Measurements from ENCODE around the gene ACTR2. TPM values are rescaled to one million over a fixed set of nuclear protein-coding genes. Genes with fewer than 3 reads are reported as not detected.

The ACTR2 gene
- total RNA-seq, 1 donor from 2014 or later = 124 TPM

DNA sequence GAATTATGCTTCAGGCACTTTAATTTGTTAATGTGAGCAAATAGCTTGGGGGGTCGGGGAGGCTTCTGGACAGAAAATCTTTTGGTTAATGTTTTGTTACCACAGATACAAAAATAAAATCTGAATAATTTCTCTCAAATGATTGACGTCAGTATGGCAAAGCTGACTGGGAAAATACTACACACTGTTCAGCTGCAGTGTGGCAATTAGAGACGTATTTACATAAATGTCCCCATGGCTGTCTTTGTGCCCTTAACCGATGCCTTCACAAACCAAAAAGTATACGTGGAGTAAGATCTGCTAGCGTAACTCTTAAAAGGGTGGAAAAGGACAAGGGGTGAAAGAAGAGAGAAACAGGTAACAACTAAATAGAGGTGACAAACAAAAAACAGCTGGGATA is 83.4 kb downstream of the ACTR2 start:
- Histone ChIP-seq H3F3A (ENCODE audit: low read depth) (no peaks in the 10 kb centered on the region), H3K79me2 (ENCODE audit: low read depth) (no peaks in the 10 kb centered on the region), H3K4me3 (no peak overlapping the region), H3K4me1 (no peaks in the 10 kb centered on the region), H3K9ac (no peak overlapping the region), H3K27me3 (no peaks in the 10 kb centered on the region), H3K27ac (no peak overlapping the region), H3K4me2 (no peak overlapping the region), H2AFZ (replicated peaks) (no peak overlapping the region), H3K36me3 (no peaks in the 10 kb centered on the region), H3K9me3 (ENCODE audit: low read depth) (no peaks in the 10 kb centered on the region), H4K20me1 (ENCODE audit: low read depth) (no peaks in the 10 kb centered on the region)
- Mint-ChIP-seq H3K27me3 (ENCODE audit: insufficient read depth, low read depth) (peaks cover 4% of the 10 kb centered on the region), H3K27ac (no peak overlapping the region), H3K4me3 (no peak overlapping the region), H3K4me1 (no peaks in the 10 kb centered on the region), H3K36me3 (peaks cover 47% of the 10 kb centered on the region), H3K9me3 (no peaks in the 10 kb centered on the region)
- no peak for DNase-seq (ENCODE audit: low spot score)
- TF ChIP-seq EZH2phosphoT487 (IDR thresholded peaks at IDR 0.05) (no peak), EZH2 (IDR thresholded peaks at IDR 0.05) (no peak)
- TF ChIP-seq, protein P1, sequence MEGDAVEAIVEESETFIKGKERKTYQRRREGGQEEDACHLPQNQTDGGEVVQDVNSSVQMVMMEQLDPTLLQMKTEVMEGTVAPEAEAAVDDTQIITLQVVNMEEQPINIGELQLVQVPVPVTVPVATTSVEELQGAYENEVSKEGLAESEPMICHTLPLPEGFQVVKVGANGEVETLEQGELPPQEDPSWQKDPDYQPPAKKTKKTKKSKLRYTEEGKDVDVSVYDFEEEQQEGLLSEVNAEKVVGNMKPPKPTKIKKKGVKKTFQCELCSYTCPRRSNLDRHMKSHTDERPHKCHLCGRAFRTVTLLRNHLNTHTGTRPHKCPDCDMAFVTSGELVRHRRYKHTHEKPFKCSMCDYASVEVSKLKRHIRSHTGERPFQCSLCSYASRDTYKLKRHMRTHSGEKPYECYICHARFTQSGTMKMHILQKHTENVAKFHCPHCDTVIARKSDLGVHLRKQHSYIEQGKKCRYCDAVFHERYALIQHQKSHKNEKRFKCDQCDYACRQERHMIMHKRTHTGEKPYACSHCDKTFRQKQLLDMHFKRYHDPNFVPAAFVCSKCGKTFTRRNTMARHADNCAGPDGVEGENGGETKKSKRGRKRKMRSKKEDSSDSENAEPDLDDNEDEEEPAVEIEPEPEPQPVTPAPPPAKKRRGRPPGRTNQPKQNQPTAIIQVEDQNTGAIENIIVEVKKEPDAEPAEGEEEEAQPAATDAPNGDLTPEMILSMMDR (IDR thresholded peaks at IDR 0.05) = no peak

DNA sequence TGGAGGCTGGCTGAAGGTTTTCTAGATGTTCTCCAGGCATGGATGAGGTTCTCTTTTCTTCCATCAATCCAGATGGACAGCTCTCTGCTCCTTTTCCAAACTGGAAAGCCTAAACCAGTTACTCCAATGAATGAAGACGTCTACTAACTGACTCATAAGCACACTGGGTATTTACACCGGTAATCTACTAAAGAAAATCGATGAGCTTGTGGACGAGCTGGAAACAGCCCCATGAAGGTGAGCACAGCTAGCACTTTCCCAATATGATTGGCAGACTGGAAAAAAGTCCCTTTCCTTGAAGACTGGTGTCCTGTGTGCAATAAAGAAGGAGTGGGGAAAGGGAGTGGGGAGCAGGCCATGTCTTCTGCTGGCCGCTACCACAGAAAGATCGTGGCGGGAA is 84.0 kb downstream of the ACTR2 start:
- no peak for DNase-seq (ENCODE audit: low spot score)
- Mint-ChIP-seq H3K4me1 (no peaks in the 10 kb centered on the region), H3K36me3 (peaks cover 50% of the 10 kb centered on the region), H3K27me3 (ENCODE audit: insufficient read depth, low read depth) (peaks cover 4% of the 10 kb centered on the region), H3K9me3 (peaks cover 1% of the 10 kb centered on the region), H3K4me3 (no peak overlapping the region), H3K27ac (no peak overlapping the region)
- no peaks in the 10 kb centered on the region for H3K4me1 ChIP-seq
- no peaks in the 10 kb centered on the region for H3K27me3 ChIP-seq
- H2AFZ ChIP-seq (replicated peaks) = no peak overlapping the region
- H3F3A ChIP-seq (ENCODE audit: low read depth) = no peaks in the 10 kb centered on the region
- no peaks in the 10 kb centered on the region for H3K79me2 ChIP-seq (ENCODE audit: low read depth)
- H3K9ac ChIP-seq = no peak overlapping the region
- no peaks in the 10 kb centered on the region for H3K9me3 ChIP-seq (ENCODE audit: low read depth)
- TF ChIP-seq EZH2phosphoT487 (IDR thresholded peaks at IDR 0.05) (no peak), EZH2 (IDR thresholded peaks at IDR 0.05) (no peak)
- TF ChIP-seq, protein P1 (IDR thresholded peaks at IDR 0.05) = no peak
- no peak overlapping the region for H3K4me3 ChIP-seq
- no peak overlapping the region for H3K27ac ChIP-seq
- H3K4me2 ChIP-seq = no peak overlapping the region
- H4K20me1 ChIP-seq (ENCODE audit: low read depth) = no peaks in the 10 kb centered on the region
- H3K36me3 ChIP-seq = no peaks in the 10 kb centered on the region

DNA sequence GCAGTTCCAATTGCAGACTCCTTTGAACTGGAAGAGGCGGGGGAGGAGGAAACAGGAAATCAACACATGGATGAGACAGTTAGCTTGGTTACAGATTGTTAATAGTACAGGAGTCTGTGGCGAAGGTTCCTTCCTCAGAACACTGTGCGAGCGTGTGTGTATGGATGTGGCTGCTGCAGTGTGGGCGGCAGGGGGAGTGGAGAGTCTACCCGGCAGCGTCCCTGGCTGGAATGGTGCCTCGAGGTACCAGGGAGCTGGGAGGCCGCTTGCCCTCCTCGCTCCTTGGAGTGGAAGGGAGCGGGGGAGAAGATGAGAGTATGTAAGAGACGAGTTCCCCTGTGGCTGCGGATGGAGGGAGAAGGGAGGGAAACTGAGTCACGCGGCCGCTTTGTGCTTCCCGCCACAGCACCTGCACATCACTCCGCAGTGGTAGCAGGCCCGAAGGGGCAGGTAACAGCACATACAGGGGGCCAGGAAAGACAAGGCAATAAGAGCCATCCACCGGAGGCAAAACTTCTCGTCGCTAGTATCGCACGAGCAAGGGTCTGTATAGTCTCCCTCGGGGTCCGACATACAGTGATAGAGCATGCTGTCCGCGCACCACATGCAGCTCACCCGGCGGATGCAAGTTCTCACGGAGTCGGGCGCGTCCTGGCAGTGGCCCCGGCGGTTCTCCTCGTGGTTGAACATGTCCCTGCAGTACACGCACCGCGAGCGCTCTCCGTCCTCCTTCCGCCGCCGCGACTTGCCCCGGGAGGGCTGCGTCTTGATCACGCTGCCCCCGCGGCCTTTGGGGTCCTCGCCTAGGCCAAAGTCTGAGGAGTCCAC is 85.7 kb downstream of the ACTR2 start:
- Mint-ChIP-seq H3K4me3 (no peak overlapping the region), H3K27me3 (ENCODE audit: insufficient read depth, low read depth) (peaks cover 4% of the 10 kb centered on the region), H3K9me3 (peaks cover 1% of the 10 kb centered on the region), H3K27ac (no peak overlapping the region), H3K36me3 (peaks cover 48% of the 10 kb centered on the region), H3K4me1 (no peaks in the 10 kb centered on the region)
- Histone ChIP-seq H3K27ac (no peak overlapping the region), H3K9ac (no peak overlapping the region), H3K9me3 (ENCODE audit: low read depth) (no peaks in the 10 kb centered on the region), H3K36me3 (no peaks in the 10 kb centered on the region), H2AFZ (replicated peaks) (no peak overlapping the region), H3F3A (ENCODE audit: low read depth) (no peaks in the 10 kb centered on the region), H4K20me1 (ENCODE audit: low read depth) (no peaks in the 10 kb centered on the region), H3K79me2 (ENCODE audit: low read depth) (no peaks in the 10 kb centered on the region), H3K4me1 (no peaks in the 10 kb centered on the region), H3K27me3 (no peaks in the 10 kb centered on the region), H3K4me3 (no peak overlapping the region), H3K4me2 (no peak overlapping the region)
- no peak for DNase-seq (ENCODE audit: low spot score)
- TF ChIP-seq, protein P1 (IDR thresholded peaks at IDR 0.05) = no peak
- no peak for TF ChIP-seq EZH2phosphoT487 (IDR thresholded peaks at IDR 0.05)
- TF ChIP-seq EZH2 (IDR thresholded peaks at IDR 0.05) = no peak

Measured in neural progenitor cell (in vitro differentiated cells).